HEK293 (cell line): ENCODE measurements around the gene GMPR.

Experiments
- CTCF ChIA-PET: fragments of 350-600 bp; formaldehyde crosslinking; extraction: SDS; loops from one replicate; lab custom pipeline; 2021; ENCODE audit warnings: antibody characterized with exemption; lab: Yijun Ruan, JAX
- POLR2A ChIA-PET: fragments of 300-600 bp; formaldehyde crosslinking; extraction: SDS; loops from one replicate; lab custom pipeline; 2020; ENCODE audit warnings: antibody characterized with exemption, inconsistent platforms; lab: Yijun Ruan, JAX
- H3K27ac ChIP-seq: fragments of 200-500 bp; sonication (Bioruptor generic); 2 replicates; pipeline ENCODE4 v1.5.1; 2014; ENCODE audit warnings: low read depth, low read length, control low read depth, inconsistent platforms; ENCODE audit errors: extremely low read depth
- H3K36me3 ChIP-seq, 2 experiments: fragments of 200-500 bp in 1 of 2; sonication (Bioruptor generic) in 1 of 2; 1 replicate in 1 of 2; 2 replicates in 1 of 2; pipeline ENCODE4 v1.5.1; 2014 to 2017; ENCODE audit warnings: inconsistent platforms in 2 of 2, low read length in 2 of 2; ENCODE audit not compliant: control insufficient read depth in 2 of 2, insufficient read depth in 1 of 2
- H3K4me1 ChIP-seq: fragments of 200-500 bp; sonication (Bioruptor generic); 2 replicates; pipeline ENCODE4 v1.5.1; 2014; ENCODE audit warnings: mild to moderate bottlenecking, low read length, inconsistent platforms; ENCODE audit not compliant: control insufficient read depth, insufficient read depth
- H3K4me3 ChIP-seq: 2 replicates; pipeline ENCODE4 v1.5.1; 2011; ENCODE audit warnings: low read depth, mild to moderate bottlenecking, control low read depth, low read length, moderate library complexity
- H3K9me3 ChIP-seq: fragments of 200-500 bp; sonication (Bioruptor generic); 2 replicates; pipeline ENCODE4 v1.5.1; 2014; ENCODE audit warnings: low read depth, low read length, inconsistent platforms; ENCODE audit not compliant: control insufficient read depth, insufficient read depth
- KLF16 ChIP-seq: fragments of 450-650 bp; formaldehyde crosslinking; IDR thresholded peaks from 2 replicates; pipeline ENCODE4 v1.5.1; 2017; ENCODE audit warnings: missing biosample characterization, missing genetic modification characterization
- SALL2 ChIP-seq: fragments of 450-650 bp; formaldehyde crosslinking; IDR thresholded peaks from 2 replicates; pipeline ENCODE4 v1.5.0; 2017; ENCODE audit warnings: missing biosample characterization, mild to moderate bottlenecking, missing genetic modification characterization, borderline replicate concordance
- SETDB1 ChIP-seq: IDR thresholded peaks from one replicate; pipeline ENCODE4 v1.6.1; 2017; ENCODE audit warnings: mild to moderate bottlenecking, low read length, moderate library complexity, mixed read lengths; ENCODE audit not compliant: insufficient read length
- WT1 ChIP-seq: fragments of 450-650 bp; formaldehyde crosslinking; IDR thresholded peaks from 2 replicates; pipeline ENCODE4 v1.5.1; 2016; ENCODE audit warnings: missing biosample characterization, missing genetic modification characterization
- YY1 ChIP-seq: fragments of 450-650 bp; formaldehyde crosslinking; IDR thresholded peaks from 2 replicates; pipeline ENCODE4 v1.5.1; 2018; ENCODE audit warnings: missing biosample characterization, missing genetic modification characterization
- ZBTB11 ChIP-seq: fragments of 450-650 bp; formaldehyde crosslinking; conservative IDR thresholded peaks from 2 replicates; pipeline ENCODE4 v1.5.1; 2016; ENCODE audit warnings: low read depth, missing biosample characterization, missing genetic modification characterization
- ZBTB6 ChIP-seq: fragments of 450-650 bp; formaldehyde crosslinking; IDR thresholded peaks from 2 replicates; pipeline ENCODE4 v1.5.1; 2017; ENCODE audit warnings: missing biosample characterization, missing genetic modification characterization
- ZNF121 ChIP-seq: fragments of 450-650 bp; formaldehyde crosslinking; IDR thresholded peaks from 2 replicates; pipeline ENCODE4 v1.5.1; 2016; ENCODE audit warnings: missing biosample characterization, missing genetic modification characterization
- ZNF155 ChIP-seq: fragments of 450-650 bp; formaldehyde crosslinking; IDR thresholded peaks from 2 replicates; pipeline ENCODE4 v1.5.1; 2016; ENCODE audit warnings: missing biosample characterization, missing genetic modification characterization
- ZNF175 ChIP-seq: fragments of 450-650 bp; formaldehyde crosslinking; IDR thresholded peaks from 2 replicates; pipeline ENCODE4 v1.5.1; 2016; ENCODE audit warnings: missing biosample characterization, missing genetic modification characterization
- ZNF211 ChIP-seq: fragments of 450-650 bp; formaldehyde crosslinking; IDR thresholded peaks from 2 replicates; pipeline ENCODE4 v1.5.1; 2016; ENCODE audit warnings: low read depth, missing biosample characterization, missing genetic modification characterization
- ZNF248 ChIP-seq: fragments of 450-650 bp; formaldehyde crosslinking; IDR thresholded peaks from 2 replicates; pipeline ENCODE4 v1.5.1; 2017; ENCODE audit warnings: missing biosample characterization, missing genetic modification characterization
- ZNF280D ChIP-seq: fragments of 450-650 bp; formaldehyde crosslinking; IDR thresholded peaks from 2 replicates; pipeline ENCODE4 v1.5.1; 2016; ENCODE audit warnings: missing biosample characterization, missing genetic modification characterization
- ZNF302 ChIP-seq: fragments of 450-650 bp; formaldehyde crosslinking; IDR thresholded peaks from 2 replicates; pipeline ENCODE4 v1.5.1; 2016; ENCODE audit warnings: missing biosample characterization, missing genetic modification characterization, low read depth
- ZNF341 ChIP-seq: fragments of 450-650 bp; formaldehyde crosslinking; IDR thresholded peaks from 2 replicates; pipeline ENCODE4; 2016; ENCODE audit warnings: low read depth, missing biosample characterization, missing genetic modification characterization
- ZNF366 ChIP-seq: fragments of 450-650 bp; formaldehyde crosslinking; conservative IDR thresholded peaks from 2 replicates; pipeline ENCODE4 v1.5.1; 2016; ENCODE audit warnings: missing biosample characterization, missing genetic modification characterization
- ZNF391 ChIP-seq: fragments of 450-650 bp; formaldehyde crosslinking; IDR thresholded peaks from 2 replicates; pipeline ENCODE4 v1.5.1; 2016; ENCODE audit warnings: low read depth, missing biosample characterization, missing genetic modification characterization, borderline replicate concordance
- ZNF416 ChIP-seq: fragments of 450-650 bp; formaldehyde crosslinking; IDR thresholded peaks from 2 replicates; pipeline ENCODE4 v1.5.1; 2016; ENCODE audit warnings: missing biosample characterization, missing genetic modification characterization
- ZNF548 ChIP-seq: fragments of 450-650 bp; formaldehyde crosslinking; IDR thresholded peaks from 2 replicates; pipeline ENCODE4 v1.5.1; 2016; ENCODE audit warnings: missing biosample characterization, missing genetic modification characterization
- ZNF600 ChIP-seq: fragments of 450-650 bp; formaldehyde crosslinking; IDR thresholded peaks from 2 replicates; pipeline ENCODE4 v1.5.1; 2016; ENCODE audit warnings: missing biosample characterization, missing genetic modification characterization
- ZNF624 ChIP-seq: fragments of 450-650 bp; formaldehyde crosslinking; IDR thresholded peaks from 2 replicates; pipeline ENCODE4 v1.5.1; 2017; ENCODE audit warnings: missing biosample characterization, missing genetic modification characterization
- ZNF660 ChIP-seq: fragments of 450-650 bp; IDR thresholded peaks from 2 replicates; pipeline ENCODE4 v1.5.1; 2018; ENCODE audit warnings: missing biosample characterization, mild to moderate bottlenecking, missing genetic modification characterization
- ZNF664 ChIP-seq: fragments of 450-650 bp; formaldehyde crosslinking; IDR thresholded peaks from 2 replicates; pipeline ENCODE4 v1.5.1; 2016; ENCODE audit warnings: missing biosample characterization, missing genetic modification characterization
- ZSCAN5A ChIP-seq: fragments of 450-650 bp; formaldehyde crosslinking; IDR thresholded peaks from 2 replicates; pipeline ENCODE4 v1.5.1; 2016; ENCODE audit warnings: missing biosample characterization, missing genetic modification characterization

The GMPR gene

DNA sequence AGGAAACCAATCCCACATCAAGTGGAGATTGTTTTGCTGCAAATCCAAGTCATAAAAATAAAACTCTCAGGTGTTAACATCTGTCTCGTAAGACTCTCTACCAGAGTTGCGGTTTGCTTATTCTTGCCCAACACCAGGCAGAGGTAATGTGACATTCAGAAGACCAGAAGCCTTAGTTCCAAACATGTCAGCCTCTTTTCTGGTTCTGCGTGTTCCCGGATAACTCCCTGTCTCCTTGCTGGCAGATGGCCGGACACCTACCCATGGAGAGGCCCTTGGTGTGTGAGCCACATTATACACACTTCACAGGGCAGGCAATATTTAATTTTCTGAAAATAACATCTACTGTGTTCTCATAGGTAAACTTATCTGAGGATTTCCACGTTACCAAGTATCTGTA lies 73.4 kb downstream of the GMPR start (continued):
- TF ChIP-seq ZNF280D (tag by site-specific recombination), result no peak
- no peak for TF ChIP-seq ZNF416 (tag by site-specific recombination)
- TF ChIP-seq ZNF121 (tag by site-specific recombination), result no peak
- TF ChIP-seq KLF16, result no peak
- TF ChIP-seq ZNF366, result no peak
- TF ChIP-seq ZSCAN5A, result no peak
- TF ChIP-seq ZNF391 (tag by site-specific recombination), result no peak
- TF ChIP-seq ZBTB6 (tag by site-specific recombination), result no peak
- no peak for TF ChIP-seq ZNF211 (tag by site-specific recombination)

- Histone ChIP-seq H3K27ac (no peak overlapping the region), H3K4me1 (no peaks in the 10 kb centered on the region), H3K9me3 (no peaks in the 10 kb centered on the region), H3K4me3 (no peak overlapping the region), H3K36me3 (no peaks in the 10 kb centered on the region; a peak in 1 of 3 replicates)
- ChIA-PET CTCF (interaction anchor here (0.6 to 1.2 kb wide), 6 partner anchors 27 to 750 kb away, joined by 3 to 5 read pairs (median 4); no protein-coding TSS in a partner anchor), POLR2A (no interaction called here)
- TF ChIP-seq ZNF302, result no peak
Observed at GRCh38 chr6:16313732-16314131, 75.3 kb downstream of the GMPR start.

GRCh38 chr6:16314296-16314695 lies 75.9 kb downstream of the GMPR start:
- ChIA-PET POLR2A (no interaction called here), CTCF (interaction anchor here (0.6 to 1.2 kb wide), 6 partner anchors 28 to 750 kb away, joined by 3 to 5 read pairs (median 3); no protein-coding TSS in a partner anchor)
- Histone ChIP-seq H3K36me3 (no peaks in the 10 kb centered on the region), H3K27ac (no peak overlapping the region), H3K4me3 (no peak overlapping the region), H3K9me3 (no peaks in the 10 kb centered on the region), H3K4me1 (no peaks in the 10 kb centered on the region)
- TF ChIP-seq ZNF341 (tag by site-specific recombination) (no peak), WT1 (tag by site-specific recombination) (no peak), YY1 (tag by site-specific recombination) (no peak), ZNF155 (no peak), ZNF600 (tag by site-specific recombination) (no peak), ZNF248 (tag by site-specific recombination) (no peak), SETDB1 (no peak), ZNF548 (tag by site-specific recombination) (no peak), ZNF624 (tag by site-specific recombination) (no peak), SALL2 (tag by site-specific recombination) (no peak), ZNF660 (tag by site-specific recombination) (no peak), ZBTB11 (tag by site-specific recombination) (no peak), ZNF175 (tag by site-specific recombination) (no peak), ZNF664 (tag by site-specific recombination) (no peak)
